Measurements from ENCODE around the gene RTP2.

DNA sequence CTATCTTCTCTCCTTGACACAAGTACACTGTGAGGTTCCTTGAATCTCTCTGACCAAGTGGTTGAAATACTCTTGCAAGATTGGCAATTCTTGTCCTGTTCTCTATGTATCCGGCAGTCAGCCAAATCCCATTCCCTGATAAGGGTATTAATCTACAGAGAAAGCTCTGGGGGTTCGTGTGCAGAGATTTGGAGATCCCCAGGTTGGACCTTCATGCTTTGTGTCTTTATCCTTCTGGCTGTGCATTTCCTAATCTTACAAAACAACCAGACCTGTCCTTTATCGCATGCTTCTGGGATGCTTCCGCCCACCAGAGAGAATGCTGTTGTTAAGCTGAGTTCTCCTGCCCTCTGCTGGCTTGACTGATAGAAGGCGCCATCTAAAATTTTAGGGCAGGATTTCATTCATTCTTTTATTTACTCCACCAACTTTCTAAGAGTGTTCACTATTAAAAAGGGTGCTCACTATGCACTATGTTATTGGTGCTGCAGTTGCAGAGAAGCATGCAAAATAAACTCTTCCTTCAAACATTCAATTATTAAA lies 23.6 kb downstream of the RTP2 start:
- TF ChIP-seq, protein P1, sequence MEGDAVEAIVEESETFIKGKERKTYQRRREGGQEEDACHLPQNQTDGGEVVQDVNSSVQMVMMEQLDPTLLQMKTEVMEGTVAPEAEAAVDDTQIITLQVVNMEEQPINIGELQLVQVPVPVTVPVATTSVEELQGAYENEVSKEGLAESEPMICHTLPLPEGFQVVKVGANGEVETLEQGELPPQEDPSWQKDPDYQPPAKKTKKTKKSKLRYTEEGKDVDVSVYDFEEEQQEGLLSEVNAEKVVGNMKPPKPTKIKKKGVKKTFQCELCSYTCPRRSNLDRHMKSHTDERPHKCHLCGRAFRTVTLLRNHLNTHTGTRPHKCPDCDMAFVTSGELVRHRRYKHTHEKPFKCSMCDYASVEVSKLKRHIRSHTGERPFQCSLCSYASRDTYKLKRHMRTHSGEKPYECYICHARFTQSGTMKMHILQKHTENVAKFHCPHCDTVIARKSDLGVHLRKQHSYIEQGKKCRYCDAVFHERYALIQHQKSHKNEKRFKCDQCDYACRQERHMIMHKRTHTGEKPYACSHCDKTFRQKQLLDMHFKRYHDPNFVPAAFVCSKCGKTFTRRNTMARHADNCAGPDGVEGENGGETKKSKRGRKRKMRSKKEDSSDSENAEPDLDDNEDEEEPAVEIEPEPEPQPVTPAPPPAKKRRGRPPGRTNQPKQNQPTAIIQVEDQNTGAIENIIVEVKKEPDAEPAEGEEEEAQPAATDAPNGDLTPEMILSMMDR (IDR thresholded peaks at IDR 0.05; ENCODE audit: low read length): peak; percentile 86
- TF ChIP-seq EZH2phosphoT487 (IDR thresholded peaks at IDR 0.05; ENCODE audit: low read length): no peak

Measured in MM.1S (cell line).